H9 (cell line): ENCODE measurements around the gene TMEM26. TPM values are rescaled to one million over a fixed set of nuclear protein-coding genes. Genes with fewer than 3 reads are reported as not detected.

Source experiments
- DNase-seq: peaks from one replicate; pipeline ENCODE4 v3.0.0-alpha.2; 2017
- H2AFZ ChIP-seq: one replicate; pipeline ENCODE4 v1.6.1; 2013; ENCODE audit warnings: mild to moderate bottlenecking, low read length, control low read depth, moderate library complexity
- H2AK5ac ChIP-seq: 2 replicates; pipeline ENCODE4 v1.6.1; 2013; ENCODE audit warnings: low read length, control low read depth, mixed read lengths; ENCODE audit not compliant: insufficient read length
- H2BK120ac ChIP-seq: one replicate; pipeline ENCODE4 v1.6.1; 2013; ENCODE audit warnings: low read depth, mild to moderate bottlenecking, low read length, control low read depth, inconsistent platforms; ENCODE audit not compliant: poor library complexity, severe bottlenecking
- H2BK12ac ChIP-seq: 2 replicates; pipeline ENCODE4 v1.6.1; 2013; ENCODE audit warnings: low read length, control low read depth, mixed read lengths, low read depth; ENCODE audit not compliant: insufficient read length
- H2BK15ac ChIP-seq: 2 replicates; pipeline ENCODE4 v1.6.1; 2013; ENCODE audit warnings: low read depth, low read length, control low read depth
- H2BK20ac ChIP-seq: one replicate; pipeline ENCODE4 v1.6.1; 2013; ENCODE audit warnings: low read depth, mild to moderate bottlenecking, low read length, control low read depth, inconsistent platforms; ENCODE audit not compliant: poor library complexity, severe bottlenecking
- H2BK5ac ChIP-seq: 2 replicates; pipeline ENCODE4 v1.6.1; 2013; ENCODE audit warnings: low read length, control low read depth, mixed read lengths; ENCODE audit not compliant: insufficient read length
- H3K14ac ChIP-seq: 2 replicates; pipeline ENCODE4 v1.6.1; 2013; ENCODE audit warnings: low read length, control low read depth; ENCODE audit not compliant: insufficient read depth
- H3K18ac ChIP-seq: 2 replicates; pipeline ENCODE4 v1.6.1; 2013; ENCODE audit warnings: low read depth, mild to moderate bottlenecking, mixed read lengths, low read length, control low read depth; ENCODE audit not compliant: insufficient read length
- H3K23ac ChIP-seq: 2 replicates; pipeline ENCODE4 v1.6.1; 2013; ENCODE audit warnings: low read length, control low read depth, mixed read lengths, low read depth; ENCODE audit not compliant: insufficient read length
- H3K23me2 ChIP-seq: 2 replicates; pipeline ENCODE4 v1.6.1; 2013; ENCODE audit warnings: low read depth, mild to moderate bottlenecking, mixed read lengths, low read length, control low read depth; ENCODE audit not compliant: insufficient read length, poor library complexity, severe bottlenecking
- H3K27ac ChIP-seq: 2 replicates; pipeline ENCODE4 v1.5.1; 2013; ENCODE audit warnings: low read length, control low read depth, mixed read lengths, low read depth; ENCODE audit not compliant: insufficient read length
- H3K27me3 ChIP-seq: 2 replicates; pipeline ENCODE4 v1.6.1; 2013; ENCODE audit warnings: low read length, control low read depth, inconsistent platforms; ENCODE audit not compliant: insufficient read depth
- H3K4ac ChIP-seq: 2 replicates; pipeline ENCODE4 v1.6.1; 2013; ENCODE audit warnings: low read depth, mild to moderate bottlenecking, control low read depth, inconsistent platforms, low read length, moderate library complexity
- H3K4me1 ChIP-seq: 2 replicates; pipeline ENCODE4 v1.6.1; 2013; ENCODE audit warnings: low read length, control low read depth, inconsistent platforms; ENCODE audit not compliant: insufficient read depth
- H3K4me2 ChIP-seq: 2 replicates; pipeline ENCODE4 v1.6.1; 2013; ENCODE audit warnings: low read length, control low read depth, mixed read lengths; ENCODE audit not compliant: insufficient read length, insufficient read depth
- H3K56ac ChIP-seq: 2 replicates; pipeline ENCODE4 v1.6.1; 2013; ENCODE audit warnings: low read depth, mild to moderate bottlenecking, mixed read lengths, low read length, control low read depth; ENCODE audit not compliant: insufficient read length
- H3K79me1 ChIP-seq: 2 replicates; pipeline ENCODE4 v1.6.1; 2013; ENCODE audit warnings: low read depth, mild to moderate bottlenecking, moderate library complexity, low read length, control low read depth, inconsistent platforms; ENCODE audit not compliant: insufficient read depth, poor library complexity, severe bottlenecking
- H3K79me2 ChIP-seq: 2 replicates; pipeline ENCODE4 v1.6.1; 2013; ENCODE audit warnings: low read length, control low read depth, inconsistent platforms; ENCODE audit not compliant: insufficient read depth
- H3K9ac ChIP-seq: 2 replicates; pipeline ENCODE4 v1.6.1; 2013; ENCODE audit warnings: low read length, control low read depth, mixed read lengths; ENCODE audit not compliant: insufficient read length; ENCODE audit errors: extremely low read depth
- H3K9me3 ChIP-seq: one replicate; pipeline ENCODE4 v1.6.1; 2013; ENCODE audit warnings: low read depth, low read length, inconsistent platforms; ENCODE audit not compliant: control insufficient read depth
- H3T11ph ChIP-seq: one replicate; pipeline ENCODE4 v1.6.1; 2013; ENCODE audit warnings: mild to moderate bottlenecking, low read length, control low read depth, inconsistent platforms
- H4K20me1 ChIP-seq: one replicate; pipeline ENCODE4 v1.6.1; 2013; ENCODE audit not compliant: control insufficient read depth, insufficient read length, insufficient read depth
- H4K5ac ChIP-seq: 2 replicates; pipeline ENCODE4 v1.6.1; 2013; ENCODE audit warnings: low read depth, mild to moderate bottlenecking, mixed read lengths, low read length, control low read depth; ENCODE audit not compliant: insufficient read length
- H4K8ac ChIP-seq: replicated peaks from 2 replicates; pipeline ENCODE4 v1.6.1; 2013; ENCODE audit warnings: low read length, control low read depth, mixed read lengths, low read depth; ENCODE audit not compliant: insufficient read length
- H4K91ac ChIP-seq: 2 replicates; pipeline ENCODE4 v1.6.1; 2013; ENCODE audit warnings: low read depth, mild to moderate bottlenecking, moderate library complexity, mixed read lengths, low read length, control low read depth; ENCODE audit not compliant: insufficient read length
- H3K27ac Mint-ChIP-seq, 3 experiments: 2 replicates in 2 of 3; 3 replicates in 1 of 3; pipeline ENCODE4 v1.8.0; 2020 to 2021; ENCODE audit warnings: mixed read lengths in 3 of 3, mild to moderate bottlenecking in 1 of 3, moderate library complexity in 1 of 3
- H3K27me3 Mint-ChIP-seq: 2 replicates; pipeline ENCODE4 v1.8.0; 2021; ENCODE audit warnings: low read depth, mild to moderate bottlenecking, moderate library complexity, mixed read lengths
- H3K36me3 Mint-ChIP-seq, 3 experiments: 2 replicates in 2 of 3; 3 replicates in 1 of 3; pipeline ENCODE4 v1.8.0; 2020 to 2021; ENCODE audit warnings: low read depth in 3 of 3, mixed read lengths in 3 of 3; ENCODE audit not compliant: insufficient read depth in 1 of 3
- H3K4me1 Mint-ChIP-seq, 2 experiments: 2 replicates each; pipeline ENCODE4 v1.8.0; 2020; ENCODE audit warnings: mixed read lengths in 2 of 2
- H3K4me3 Mint-ChIP-seq, 2 experiments: 2 replicates in 1 of 2; 3 replicates in 1 of 2; pipeline ENCODE4 v1.8.0; 2020 to 2021; ENCODE audit warnings: mild to moderate bottlenecking in 2 of 2, mixed read lengths in 2 of 2, moderate library complexity in 1 of 2
- H3K9me3 Mint-ChIP-seq, 2 experiments: 2 replicates in 1 of 2; 3 replicates in 1 of 2; pipeline ENCODE4 v1.8.0; 2020; ENCODE audit warnings: mild to moderate bottlenecking in 2 of 2, mixed read lengths in 2 of 2, moderate library complexity in 1 of 2
- WGBS: extraction: QIAGEN DNeasy Blood & Tissue Kit; methylation state at CpG from one replicate; pipeline ENCODE4 v1.1.7; 2013; ENCODE audit warnings: missing lambda C conversion rate, low lambda C conversion rate, mixed read lengths; ENCODE audit not compliant: insufficient read length; ENCODE audit errors: extremely low coverage; 5-methylcytosine and 5-hydroxymethylcytosine counted together
- total RNA-seq: library from RNA; stranded (reverse); gene quantifications from 2 replicates; pipeline ENCODE4 v1.2.1, GENCODE V29; 2021
- TF ChIP-seq, protein P1 (sequence below): fragments of 200-600 bp; sonication (generic); conservative IDR thresholded peaks from 3 replicates; pipeline ENCODE4 v1.8.0; 2021; ENCODE audit warnings: antibody characterized with exemption, mild to moderate bottlenecking

Gene TMEM26
- total RNA-seq, 1 experiment from 2014 or later = 0.15 TPM

DNA sequence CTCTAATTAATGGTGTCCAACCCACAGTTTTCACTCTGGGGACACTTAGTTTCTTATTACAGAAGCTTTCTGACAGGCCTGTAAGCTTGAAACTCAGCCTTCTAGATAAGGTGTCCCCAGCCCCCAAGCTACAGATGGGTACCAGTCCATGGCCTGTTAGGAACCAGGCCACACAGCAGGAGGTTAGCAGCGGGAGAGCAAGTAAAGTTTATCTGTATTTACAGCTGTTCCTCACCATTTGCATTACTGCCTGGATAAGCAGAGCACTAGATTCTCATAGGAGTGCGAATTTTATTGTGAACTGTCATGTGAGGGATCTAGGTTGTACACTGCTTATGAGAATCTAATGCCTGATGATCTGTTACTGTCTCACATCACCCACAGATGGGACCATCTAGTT is 93.7 kb downstream of the TMEM26 start:
- Mint-ChIP-seq H3K4me1 (no peaks in the 10 kb centered on the region), H3K9me3 (peaks cover 4 to 10% of the 10 kb centered on the region in 2 experiments; a peak in 3 of 5 replicates), H3K4me3 (no peak overlapping the region), H3K27ac (no peak overlapping the region), H3K27me3 (no peaks in the 10 kb centered on the region), H3K36me3 (peaks cover 0 to 16% (median 0%) of the 10 kb centered on the region in 3 experiments; a peak in 2 of 7 replicates)
- H4K5ac ChIP-seq = no peak overlapping the region
- no peak overlapping the region for H3T11ph ChIP-seq
- WGBS = no CpG with 5 or more reads among the region's 2 CpGs
- no peaks in the 10 kb centered on the region for H3K79me2 ChIP-seq
- no peak overlapping the region for H3K4ac ChIP-seq
- no peaks in the 10 kb centered on the region for H3K4me1 ChIP-seq
- H3K9me3 ChIP-seq = no peaks in the 10 kb centered on the region
- no peak overlapping the region for H2BK20ac ChIP-seq
- DNase-seq = no peak
- H2BK15ac ChIP-seq = no peak overlapping the region
- H2BK12ac ChIP-seq = no peak overlapping the region
- H2AK5ac ChIP-seq = no peak overlapping the region
- H3K9ac ChIP-seq = no peak overlapping the region
- H2BK120ac ChIP-seq = no peak overlapping the region
- no peak overlapping the region for H3K18ac ChIP-seq
- H3K79me1 ChIP-seq = no peaks in the 10 kb centered on the region
- H3K4me2 ChIP-seq = no peak overlapping the region
- H2BK5ac ChIP-seq = no peak overlapping the region
- H4K91ac ChIP-seq = no peak overlapping the region
- H3K56ac ChIP-seq = no peak overlapping the region
- H3K14ac ChIP-seq = no peak overlapping the region
- no peaks in the 10 kb centered on the region for H4K20me1 ChIP-seq
- TF ChIP-seq, protein P1, sequence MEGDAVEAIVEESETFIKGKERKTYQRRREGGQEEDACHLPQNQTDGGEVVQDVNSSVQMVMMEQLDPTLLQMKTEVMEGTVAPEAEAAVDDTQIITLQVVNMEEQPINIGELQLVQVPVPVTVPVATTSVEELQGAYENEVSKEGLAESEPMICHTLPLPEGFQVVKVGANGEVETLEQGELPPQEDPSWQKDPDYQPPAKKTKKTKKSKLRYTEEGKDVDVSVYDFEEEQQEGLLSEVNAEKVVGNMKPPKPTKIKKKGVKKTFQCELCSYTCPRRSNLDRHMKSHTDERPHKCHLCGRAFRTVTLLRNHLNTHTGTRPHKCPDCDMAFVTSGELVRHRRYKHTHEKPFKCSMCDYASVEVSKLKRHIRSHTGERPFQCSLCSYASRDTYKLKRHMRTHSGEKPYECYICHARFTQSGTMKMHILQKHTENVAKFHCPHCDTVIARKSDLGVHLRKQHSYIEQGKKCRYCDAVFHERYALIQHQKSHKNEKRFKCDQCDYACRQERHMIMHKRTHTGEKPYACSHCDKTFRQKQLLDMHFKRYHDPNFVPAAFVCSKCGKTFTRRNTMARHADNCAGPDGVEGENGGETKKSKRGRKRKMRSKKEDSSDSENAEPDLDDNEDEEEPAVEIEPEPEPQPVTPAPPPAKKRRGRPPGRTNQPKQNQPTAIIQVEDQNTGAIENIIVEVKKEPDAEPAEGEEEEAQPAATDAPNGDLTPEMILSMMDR = no peak
- H3K27me3 ChIP-seq = no peaks in the 10 kb centered on the region; the same call in 1 of the 2 replicates
- no peak overlapping the region for H3K23ac ChIP-seq
- H3K27ac ChIP-seq = no peak overlapping the region
- H4K8ac ChIP-seq = no peak overlapping the region
- no peaks in the 10 kb centered on the region for H3K23me2 ChIP-seq
- H2AFZ ChIP-seq = no peak overlapping the region
